Psoas muscle (tissue), 8 donors: ENCODE data around the gene ST6GALNAC3. TPM values are rescaled to one million over a fixed set of nuclear protein-coding genes. Genes with fewer than 3 reads are reported as not detected.
"Not testable (repeated sequence)": the region's sequence is repeated elsewhere in the genome, so short reads cannot be mapped to it uniquely, and the experiment has no call there.

Experiments
- ATAC-seq, 4 donors: fragments of 200-7000 bp; cut with Tn5 transposase; one replicate each; pipeline ENCODE4 v1.9.1; 2020; ENCODE audit warnings: moderate library complexity in 3 of 4, mild to moderate bottlenecking in 2 of 4
- DNase-seq, 2 donors: peaks; one replicate each; pipeline ENCODE4 v3.0.0-alpha.2; 2020
- H3K27ac ChIP-seq: fragments of 200-600 bp; one replicate; pipeline ENCODE4 v1.8.0; 2022
- H3K27me3 ChIP-seq, 3 donors: fragments of 200-600 bp in 1 of 3; one replicate each; pipeline versions ENCODE4 v1.6.1 to v1.8.0; 2013 to 2022; ENCODE audit warnings: low read length in 2 of 3, mild to moderate bottlenecking in 2 of 3, moderate library complexity in 1 of 3; ENCODE audit not compliant: insufficient read depth in 3 of 3
- H3K36me3 ChIP-seq, 2 donors: fragments of 200-600 bp in 1 of 2; one replicate each; pipeline versions ENCODE4 v1.6.1 to v1.8.0; 2013 to 2022; ENCODE audit warnings: low read depth in 1 of 2, mild to moderate bottlenecking in 1 of 2, moderate library complexity in 1 of 2; ENCODE audit not compliant: insufficient read depth in 1 of 2
- H3K4me1 ChIP-seq: fragments of 200-600 bp; one replicate; pipeline ENCODE4 v1.8.0; 2022
- H3K4me3 ChIP-seq: fragments of 200-600 bp; one replicate; pipeline ENCODE4 v1.8.0; 2022; ENCODE audit warnings: mild to moderate bottlenecking
- H3K9me3 ChIP-seq: fragments of 200-600 bp; one replicate; pipeline ENCODE4 v1.8.0; 2022
- WGBS, 3 donors: extraction: QIAGEN DNeasy Blood & Tissue Kit; methylation state at CpG; one replicate each; pipeline versions ENCODE4 v1.1.6 to v1.1.7; 2013; 5-methylcytosine and 5-hydroxymethylcytosine counted together
- intact Hi-C, 2 donors: fragments of 100-400 bp; cut with DNase I; formaldehyde crosslinking; loops; one replicate each; pipeline versions ENCODE4 v1.11.0 to v1.14.2; 2022
- polyA plus RNA-seq, 3 donors: library from polyadenylated mRNA; stranded (reverse); fragments of 200-250 nt; gene quantifications; one replicate each; pipeline ENCODE4 v1.2.3, GENCODE V29; 2013
- total RNA-seq, 4 donors: library from RNA; stranded (reverse); fragmentation: NEBNext Ultra II Directional in 2 of 4; extraction: Animal tissue kit (Norgen Biotek cat#: 25700) in 2 of 4; gene quantifications; one replicate each; pipeline versions ENCODE4 v1.2.1 to v1.2.4, GENCODE V29; 2021 to 2023
- TF ChIP-seq, protein P1 (sequence below): fragments of 200-600 bp; IDR thresholded peaks from one replicate; pipeline ENCODE4 v1.8.0; 2022; ENCODE audit warnings: antibody characterized with exemption
- donor health status: healthy with polysubstance abuse.
- donor health status: DM: no; HTN: no; CAD: no; lungs with moderate emphysema.
- donor health status: Bipolar disorder and iron deficiency.
- donor health status: healthy.
- donor health status: DM: yes; HTN: yes; CAD: no.
- donor health status: DM: no; HTN: no; CAD: no.
- donor health status: DM: no; HTN: no; CAD: no.
- donor health status: DM: yes; HTN: yes; CAD: no.

Gene ST6GALNAC3
- total and polyA plus RNA-seq, 7 donors = 1.3 to 5.4 (median 2.3) TPM

DNA sequence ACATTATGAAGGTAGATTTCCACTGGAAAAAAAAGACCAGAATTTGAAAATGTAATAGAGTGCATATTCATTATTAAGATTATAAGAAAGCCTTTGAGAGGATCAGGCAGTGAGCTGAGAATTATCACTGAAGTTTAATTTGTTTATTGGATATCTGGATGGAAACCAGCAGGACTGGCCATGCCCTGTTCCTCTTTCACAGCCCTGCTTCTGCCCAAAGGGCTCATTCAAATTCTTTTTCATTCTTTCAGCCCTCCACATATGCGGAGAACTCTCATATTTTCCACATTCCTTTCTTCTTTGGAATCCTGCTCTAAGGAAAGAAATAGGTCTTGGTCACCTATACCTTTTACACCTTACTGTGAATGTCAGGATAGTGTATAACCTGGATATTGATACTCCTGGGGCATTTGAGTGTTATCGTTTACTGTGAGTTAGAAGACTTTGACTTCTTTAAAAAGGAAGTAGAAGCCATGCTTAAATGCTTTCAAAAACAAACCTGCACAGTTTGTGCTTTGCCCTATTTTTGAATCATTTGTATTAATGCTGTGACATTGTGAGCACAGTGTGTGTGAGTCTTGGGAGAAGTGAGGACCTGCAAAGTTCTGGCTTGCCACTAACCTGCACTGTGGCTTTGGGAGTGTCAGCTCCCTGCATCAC is 35.5 kb downstream of the ST6GALNAC3 start:
- TF ChIP-seq, protein P1, sequence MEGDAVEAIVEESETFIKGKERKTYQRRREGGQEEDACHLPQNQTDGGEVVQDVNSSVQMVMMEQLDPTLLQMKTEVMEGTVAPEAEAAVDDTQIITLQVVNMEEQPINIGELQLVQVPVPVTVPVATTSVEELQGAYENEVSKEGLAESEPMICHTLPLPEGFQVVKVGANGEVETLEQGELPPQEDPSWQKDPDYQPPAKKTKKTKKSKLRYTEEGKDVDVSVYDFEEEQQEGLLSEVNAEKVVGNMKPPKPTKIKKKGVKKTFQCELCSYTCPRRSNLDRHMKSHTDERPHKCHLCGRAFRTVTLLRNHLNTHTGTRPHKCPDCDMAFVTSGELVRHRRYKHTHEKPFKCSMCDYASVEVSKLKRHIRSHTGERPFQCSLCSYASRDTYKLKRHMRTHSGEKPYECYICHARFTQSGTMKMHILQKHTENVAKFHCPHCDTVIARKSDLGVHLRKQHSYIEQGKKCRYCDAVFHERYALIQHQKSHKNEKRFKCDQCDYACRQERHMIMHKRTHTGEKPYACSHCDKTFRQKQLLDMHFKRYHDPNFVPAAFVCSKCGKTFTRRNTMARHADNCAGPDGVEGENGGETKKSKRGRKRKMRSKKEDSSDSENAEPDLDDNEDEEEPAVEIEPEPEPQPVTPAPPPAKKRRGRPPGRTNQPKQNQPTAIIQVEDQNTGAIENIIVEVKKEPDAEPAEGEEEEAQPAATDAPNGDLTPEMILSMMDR = no peak
- no peaks in the 10 kb centered on the region for H3K27me3 ChIP-seq
- H3K9me3 ChIP-seq = no peaks in the 10 kb centered on the region
- 46 to 69% (median 48%) methylated on average over 2 of the region's 2 CpGs for WGBS, 3 donors
- DNase-seq = no peak
- no peaks in the 10 kb centered on the region for H3K36me3 ChIP-seq
- no peak overlapping the region for H3K4me3 ChIP-seq
- intact Hi-C loops = no loop called here
- ATAC-seq = no peak
- H3K27ac ChIP-seq = no peak overlapping the region
- no peaks in the 10 kb centered on the region for H3K4me1 ChIP-seq

DNA sequence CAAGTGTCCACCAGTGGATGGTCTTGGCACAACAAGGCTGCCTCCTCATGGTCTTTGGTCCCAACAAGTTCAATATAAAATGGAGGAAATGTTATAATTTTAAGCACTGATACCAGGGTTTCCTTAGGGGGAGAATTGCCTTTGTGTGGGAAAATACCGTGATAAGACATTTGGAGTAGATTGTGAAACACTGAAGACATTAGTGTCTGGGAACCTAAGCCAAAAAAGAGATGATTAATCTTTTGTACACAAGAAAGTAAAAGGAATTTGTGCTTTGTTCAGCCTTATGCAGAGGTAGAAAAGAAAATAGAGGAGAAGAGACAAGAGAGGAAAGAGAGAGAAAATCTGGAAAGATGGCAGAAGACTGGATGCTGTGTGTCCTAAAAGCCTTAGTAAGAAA is 36.1 kb downstream of the ST6GALNAC3 start:
- ATAC-seq (no peak), DNase-seq (no peak)
- intact Hi-C loops = no loop called here
- Histone ChIP-seq H3K4me3 (no peak overlapping the region), H3K27me3 (no peaks in the 10 kb centered on the region), H3K9me3 (no peaks in the 10 kb centered on the region), H3K4me1 (no peaks in the 10 kb centered on the region), H3K27ac (no peak overlapping the region), H3K36me3 (no peaks in the 10 kb centered on the region)
- whole genome bisulfite sequencing, 3 donors = 81 to 83% (median 82%) methylated on average over 1 of the region's 1 CpG
- TF ChIP-seq, protein P1 = no peak

DNA sequence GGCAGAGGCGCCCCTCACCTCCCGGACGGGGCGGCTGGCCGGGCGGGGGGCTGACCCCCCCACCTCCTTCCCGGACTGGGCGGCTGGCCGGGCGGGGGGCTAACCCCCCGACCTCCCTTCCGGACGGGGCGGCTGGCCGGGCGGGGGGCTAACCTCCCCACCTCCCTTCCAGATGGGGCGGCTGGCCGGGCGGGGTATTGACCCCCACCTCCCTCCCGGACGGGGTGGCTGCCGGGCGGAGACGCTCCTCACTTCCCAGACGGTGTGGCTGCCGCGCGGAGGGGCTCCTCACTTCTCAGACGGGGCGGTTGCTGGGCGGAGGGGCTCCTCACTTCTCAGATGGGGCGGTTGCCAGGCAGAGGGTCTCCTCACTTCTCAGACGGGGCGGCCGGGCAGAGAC is 37.8 kb downstream of the ST6GALNAC3 start:
- H3K27me3 ChIP-seq, DNase-seq, H3K4me1 ChIP-seq, ATAC-seq, H3K9me3 ChIP-seq, H3K36me3 ChIP-seq, H3K27ac ChIP-seq, H3K4me3 ChIP-seq, intact Hi-C loops: not testable (repeated sequence)
- 95 to 97% (median 97%) methylated on average over 8 to 28 of the region's 35 CpGs for WGBS, 3 donors

DNA sequence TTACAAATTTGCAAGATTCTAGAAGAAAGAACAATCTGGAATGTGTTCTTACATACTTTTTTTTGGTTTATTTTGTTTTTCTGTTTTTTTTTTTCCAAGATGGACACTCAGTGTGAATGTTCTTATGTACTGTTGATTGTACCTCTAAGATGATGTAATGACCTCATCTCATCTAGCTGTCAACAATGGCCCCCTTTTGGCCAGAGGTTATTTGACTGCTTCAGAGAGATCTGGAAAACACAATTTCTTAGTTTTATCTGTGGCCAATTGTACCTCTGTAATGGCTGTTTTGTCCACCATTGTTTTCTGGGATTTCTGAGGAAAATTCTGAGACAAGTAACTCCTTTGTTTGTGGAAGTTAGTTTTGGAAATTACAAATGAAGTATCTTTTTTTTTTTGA is 38.9 kb downstream of the ST6GALNAC3 start:
- intact Hi-C loops = no loop called here
- TF ChIP-seq, protein P1 = no peak

DNA sequence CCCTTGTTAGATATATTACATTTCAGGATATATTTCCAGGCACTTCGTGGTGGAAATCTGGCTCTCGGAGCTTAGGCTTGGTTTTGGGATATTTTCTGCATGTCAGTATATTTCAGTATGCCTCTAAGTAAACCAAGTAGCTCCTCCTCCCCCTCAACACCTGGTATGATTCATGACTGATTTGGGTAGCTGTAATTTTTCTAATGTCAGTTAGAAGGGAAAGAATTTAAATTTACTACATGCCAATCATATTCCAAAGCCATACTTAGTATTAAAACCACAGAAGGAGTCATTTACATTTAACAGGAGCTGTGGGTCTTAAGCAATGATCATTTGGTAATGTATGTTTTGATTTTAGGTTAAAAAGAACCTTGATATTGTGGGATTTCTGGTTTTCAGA is 40.6 kb downstream of the ST6GALNAC3 start:
- Histone ChIP-seq H3K4me3 (no peak overlapping the region), H3K27ac (no peak overlapping the region), H3K36me3 (no peaks in the 10 kb centered on the region), H3K9me3 (no peaks in the 10 kb centered on the region), H3K4me1 (no peaks in the 10 kb centered on the region), H3K27me3 (no peaks in the 10 kb centered on the region)
- intact Hi-C loops = no loop called here
- WGBS, 3 donors = 68 to 82% (median 81%) methylated on average over 2 of the region's 2 CpGs
- DNase-seq (no peak), ATAC-seq (no peak)
- TF ChIP-seq, protein P1 = no peak

More for the DNA sequence above, 38.9 kb downstream of the ST6GALNAC3 start:
- H3K27me3 ChIP-seq = no peaks in the 10 kb centered on the region
- no peak overlapping the region for H3K4me3 ChIP-seq
- DNase-seq (no peak), ATAC-seq (no peak)
- no peaks in the 10 kb centered on the region for H3K36me3 ChIP-seq
- H3K9me3 ChIP-seq = no peaks in the 10 kb centered on the region
- H3K4me1 ChIP-seq = no peaks in the 10 kb centered on the region
- H3K27ac ChIP-seq = no peak overlapping the region
